Stimulated activated CD8-positive, alpha-beta memory T cell treated with anti-CD3 and anti-CD28 coated beads, Interleukin-7, amount 100 ng/mL, for 4 hours (primary cell): ENCODE results near the gene YTHDF1.

Experiments
- DNase-seq, 2 donors: peaks; one replicate each; pipeline ENCODE4 v3.0.0-alpha.2; 2020; ENCODE audit warnings: low read depth in 2 of 2

Gene YTHDF1

GRCh38 chr20:63210011-63210605, 5.8 kb downstream of the YTHDF1 start:
- DNase-seq, result no peak

GRCh38 chr20:63208346-63208909, 7.5 kb downstream of the YTHDF1 start:
- no peak for DNase-seq

- DNase-seq, result no peak
Observed at GRCh38 chr20:63206878-63207277, 9.1 kb downstream of the YTHDF1 start.

- no peak for DNase-seq
Observed at GRCh38 chr20:63205896-63206295, 10.0 kb downstream of the YTHDF1 start.

GRCh38 chr20:63204362-63204761, 11.6 kb downstream of the YTHDF1 start:
- no peak for DNase-seq

- no peak for DNase-seq
Observed at GRCh38 chr20:63202811-63203526, 13.0 kb downstream of the YTHDF1 start.

GRCh38 chr20:63202021-63202420, 13.9 kb downstream of the YTHDF1 start:
- DNase-seq, result no peak

GRCh38 chr20:63198606-63199005, 17.3 kb downstream of the YTHDF1 start:
- DNase-seq, result no peak

GRCh38 chr20:63196768-63197470, 19.0 kb downstream of the YTHDF1 start:
- no peak for DNase-seq

- no peak for DNase-seq
Observed at GRCh38 chr20:63194797-63195173, 21.1 kb downstream of the YTHDF1 start.

GRCh38 chr20:63194007-63194796, 21.7 kb downstream of the YTHDF1 start:
- no peak for DNase-seq

- DNase-seq, result no peak
Observed at GRCh38 chr20:63192721-63193120, 23.2 kb downstream of the YTHDF1 start.

- no peak for DNase-seq
Observed at GRCh38 chr20:63191400-63191799, 24.5 kb downstream of the YTHDF1 start.

- no peak for DNase-seq
Observed at GRCh38 chr20:63190828-63191227, 25.1 kb downstream of the YTHDF1 start.

- DNase-seq, result no peak
Observed at GRCh38 chr20:63189846-63190559, 25.9 kb downstream of the YTHDF1 start.

GRCh38 chr20:63189322-63189642, 26.6 kb downstream of the YTHDF1 start:
- no peak for DNase-seq

GRCh38 chr20:63188641-63189321, 27.1 kb downstream of the YTHDF1 start:
- DNase-seq, result no peak

GRCh38 chr20:63188159-63188442, 27.8 kb downstream of the YTHDF1 start:
- no peak for DNase-seq

- no peak for DNase-seq
Observed at GRCh38 chr20:63187338-63188158, 28.4 kb downstream of the YTHDF1 start.
